Testis (tissue), 3 donors: ENCODE measurements around the gene MOV10. TPM values are rescaled to one million over a fixed set of nuclear protein-coding genes. Genes with fewer than 3 reads are reported as not detected.
A peak's percentile ranks its signal among the peaks of the same experiment; 100 is the strongest.
"Not testable (repeated sequence)": the region's sequence is repeated elsewhere in the genome, so short reads cannot be mapped to it uniquely, and the experiment has no call there.

Experiments used
- DNase-seq: peaks from one replicate; pipeline ENCODE4 v3.0.0-alpha.2; 2019
- H3K27ac ChIP-seq, 2 donors: fragments of 200-600 bp; sonication (generic); one replicate each; pipeline ENCODE4 v1.5.1; 2019
- H3K27me3 ChIP-seq: fragments of 200-600 bp; sonication (generic); one replicate; pipeline ENCODE4 v1.5.1; 2019
- H3K36me3 ChIP-seq: fragments of 200-600 bp; sonication (generic); one replicate; pipeline ENCODE4 v1.5.1; 2017; ENCODE audit warnings: low read depth; ENCODE audit errors: missing control alignments
- H3K4me1 ChIP-seq: fragments of 200-600 bp; sonication (generic); one replicate; pipeline ENCODE4 v1.5.1; 2019
- H3K4me3 ChIP-seq, 2 donors: fragments of 200-600 bp; sonication (generic); one replicate each; pipeline ENCODE4 v1.5.1; 2017 to 2019
- H3K9me3 ChIP-seq: fragments of 200-600 bp; sonication (generic); one replicate; pipeline ENCODE4 v1.5.1; 2017
- POLR2A ChIP-seq: fragments of 450-650 bp; IDR thresholded peaks from one replicate; pipeline ENCODE4 v1.6.1; 2017; ENCODE audit warnings: antibody characterized with exemption, mild to moderate bottlenecking, moderate library complexity
- WGBS, 2 donors: methylation state at CpG; one replicate each; pipeline ENCODE4 v1.1.5; 2018; 5-methylcytosine and 5-hydroxymethylcytosine counted together
- intact Hi-C: fragments of 100-400 bp; cut with DNase I; formaldehyde crosslinking; loops from one replicate; pipeline ENCODE4 v1.15.1; 2023; ENCODE audit warnings: low total_unique reads
- polyA plus RNA-seq: library from polyadenylated mRNA; stranded (reverse); fragments of 350-450 nt; fragmentation: Illumina TruSeq; extraction: RNeasy Lipid Tissue Mini Kit (QIAGEN cat#74804); gene quantifications from one replicate; pipeline ENCODE4 v1.2.3, GENCODE V29; 2014; ENCODE audit warnings: low read depth, low replicate concordance; ENCODE audit not compliant: insufficient read depth
- total RNA-seq, 2 donors: library from RNA; depleted of rRNA; stranded (reverse); fragments of >200 nt; gene quantifications; one replicate each; pipeline ENCODE4 v1.2.3, GENCODE V29; 2016
- TF ChIP-seq, protein P1 (sequence below), 3 experiments: fragments of 450-650 bp in 2 of 3; fragments of 200-600 bp in 1 of 3; sonication (generic) in 1 of 3; IDR thresholded peaks; one replicate each; pipeline ENCODE4 v1.5.1; 2016 to 2019; ENCODE audit warnings: antibody characterized with exemption in 3 of 3, mild to moderate bottlenecking in 2 of 3, moderate library complexity in 1 of 3

MOV10 gene
- total and polyA plus RNA-seq, 3 donors from 2014 or later = 137 to 245 (median 240) TPM

DNA sequence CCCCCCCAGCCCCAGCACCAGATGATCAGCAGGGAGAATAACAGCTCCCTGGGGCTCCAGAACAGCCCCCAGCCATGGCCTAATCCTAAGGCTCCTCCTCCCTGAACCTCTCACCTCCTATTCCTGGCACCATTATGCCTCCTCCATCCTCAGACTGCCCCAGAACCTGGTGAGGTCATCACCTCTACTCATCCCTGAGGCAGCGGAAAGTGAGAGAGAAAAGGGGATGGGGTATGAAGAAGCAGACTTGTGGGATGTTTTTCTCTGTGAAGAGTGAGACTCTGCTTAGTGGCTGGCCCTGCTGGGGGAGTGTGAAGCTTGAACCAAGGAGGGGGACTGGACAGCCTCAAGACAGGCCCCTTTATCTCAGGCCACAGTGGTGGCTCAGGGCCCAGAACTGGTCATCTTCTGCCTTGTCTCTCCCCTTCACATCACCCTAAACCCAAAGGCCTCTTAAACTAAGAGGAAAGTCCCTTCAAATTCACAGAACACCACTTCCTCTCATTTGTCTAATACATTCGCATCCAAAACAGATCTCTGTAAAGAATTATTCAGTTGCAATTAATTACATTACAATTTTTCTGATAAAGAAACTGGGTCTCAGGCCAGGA lies 42.9 kb downstream of the MOV10 start:
- peaks cover 18% of the 10 kb centered on the region for H3K4me1 ChIP-seq
- no peak for DNase-seq
- H3K27ac ChIP-seq = no peak overlapping the region
- no peaks in the 10 kb centered on the region for H3K9me3 ChIP-seq
- intact Hi-C loops = loop anchor here (5.0 kb wide), 1 partner anchor 85 kb away; no protein-coding TSS in a partner anchor
- H3K4me3 ChIP-seq = no peak overlapping the region
- TF ChIP-seq, protein P1, sequence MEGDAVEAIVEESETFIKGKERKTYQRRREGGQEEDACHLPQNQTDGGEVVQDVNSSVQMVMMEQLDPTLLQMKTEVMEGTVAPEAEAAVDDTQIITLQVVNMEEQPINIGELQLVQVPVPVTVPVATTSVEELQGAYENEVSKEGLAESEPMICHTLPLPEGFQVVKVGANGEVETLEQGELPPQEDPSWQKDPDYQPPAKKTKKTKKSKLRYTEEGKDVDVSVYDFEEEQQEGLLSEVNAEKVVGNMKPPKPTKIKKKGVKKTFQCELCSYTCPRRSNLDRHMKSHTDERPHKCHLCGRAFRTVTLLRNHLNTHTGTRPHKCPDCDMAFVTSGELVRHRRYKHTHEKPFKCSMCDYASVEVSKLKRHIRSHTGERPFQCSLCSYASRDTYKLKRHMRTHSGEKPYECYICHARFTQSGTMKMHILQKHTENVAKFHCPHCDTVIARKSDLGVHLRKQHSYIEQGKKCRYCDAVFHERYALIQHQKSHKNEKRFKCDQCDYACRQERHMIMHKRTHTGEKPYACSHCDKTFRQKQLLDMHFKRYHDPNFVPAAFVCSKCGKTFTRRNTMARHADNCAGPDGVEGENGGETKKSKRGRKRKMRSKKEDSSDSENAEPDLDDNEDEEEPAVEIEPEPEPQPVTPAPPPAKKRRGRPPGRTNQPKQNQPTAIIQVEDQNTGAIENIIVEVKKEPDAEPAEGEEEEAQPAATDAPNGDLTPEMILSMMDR (IDR thresholded peaks at IDR 0.05) = no peak
- TF ChIP-seq POLR2A = no peak
- H3K27me3 ChIP-seq = no peaks in the 10 kb centered on the region
- no peaks in the 10 kb centered on the region for H3K36me3 ChIP-seq
- WGBS, 2 donors = 78 to 94% methylated on average over 2 of the region's 2 CpGs

DNA sequence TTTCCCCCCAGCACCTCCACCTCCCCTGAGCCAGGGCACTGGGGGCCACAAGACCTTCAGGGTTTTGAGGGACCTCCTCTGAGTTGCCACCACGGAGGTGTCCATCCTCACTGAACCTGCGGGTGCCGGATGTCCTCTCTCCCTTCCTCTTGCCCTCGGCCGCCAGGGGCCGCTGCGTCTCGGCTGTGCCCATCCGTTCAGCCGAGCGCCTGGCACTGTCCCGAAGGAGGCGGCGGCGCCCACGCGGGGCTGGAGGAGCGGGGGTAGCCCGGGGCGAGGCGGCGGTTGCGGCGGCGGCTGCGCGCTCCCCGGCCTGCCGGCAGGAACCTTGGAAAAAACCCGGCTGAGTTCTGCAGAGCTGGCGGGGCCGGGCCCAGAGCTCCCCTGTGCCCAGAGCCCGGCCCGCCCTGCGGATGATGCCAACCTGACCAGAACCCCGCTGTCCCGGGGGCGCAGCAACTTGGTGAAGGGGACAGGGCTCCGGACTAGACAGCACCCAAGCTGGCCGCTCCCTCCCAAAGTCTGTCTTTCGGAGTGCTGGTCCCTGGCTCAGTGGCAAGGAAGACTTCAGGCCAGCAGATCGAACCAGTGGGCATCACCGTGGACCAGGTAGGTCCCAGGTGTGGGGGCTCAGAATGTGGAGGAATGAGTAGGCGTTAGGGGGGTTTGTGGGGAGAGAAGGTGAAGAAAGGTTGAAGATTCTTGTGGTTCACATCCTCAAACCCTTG lies 44.4 kb downstream of the MOV10 start:
- H3K4me3 ChIP-seq = peak overlapping the region in 1 of 2 donors; percentile 6
- TF ChIP-seq, protein P1 (IDR thresholded peaks at IDR 0.05) = peak; percentile 72 to 79 (median 77)
- no peak for TF ChIP-seq POLR2A

DNA sequence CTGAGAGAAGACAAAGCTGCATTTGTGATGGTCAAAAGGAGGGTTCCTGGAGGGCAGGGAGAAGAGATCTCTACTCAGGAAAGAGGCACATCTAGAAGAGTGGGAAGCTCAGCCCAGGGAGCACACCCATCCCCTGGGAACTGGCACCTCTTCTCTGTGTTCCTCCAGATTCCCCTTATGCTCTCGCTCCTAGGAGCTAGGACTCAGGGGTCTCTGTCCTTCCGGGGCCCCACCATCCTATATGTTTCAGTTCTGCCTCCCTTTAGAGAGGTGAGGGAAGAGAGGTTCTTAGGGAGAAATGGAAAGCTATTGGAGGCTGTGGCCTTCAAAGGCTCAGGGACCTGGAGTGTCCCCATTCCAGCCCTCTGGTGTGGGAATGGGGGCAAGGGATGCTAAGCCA lies 45.2 kb downstream of the MOV10 start:
- Histone ChIP-seq H3K36me3 (no peaks in the 10 kb centered on the region), H3K9me3 (no peaks in the 10 kb centered on the region), H3K27ac (no peak overlapping the region), H3K4me3 (no peak overlapping the region), H3K4me1 (peaks cover 21% of the 10 kb centered on the region), H3K27me3 (no peaks in the 10 kb centered on the region)
- 92 to 93% methylated on average over 2 of the region's 2 CpGs for WGBS, 2 donors
- TF ChIP-seq, protein P1 (IDR thresholded peaks at IDR 0.05) = no peak
- no peak for TF ChIP-seq POLR2A
- DNase-seq = no peak
- intact Hi-C loops = loop anchor here (5.0 kb wide), 1 partner anchor 83 kb away; no protein-coding TSS in a partner anchor

More for the DNA sequence above, 44.4 kb downstream of the MOV10 start:
- intact Hi-C loops = loop anchor here (5.0 kb wide), 1 partner anchor 83 kb away; no protein-coding TSS in a partner anchor
- H3K9me3 ChIP-seq = no peaks in the 10 kb centered on the region
- peak; percentile 82 for DNase-seq
- WGBS, 2 donors = 13 to 33% methylated on average over 8 to 44 of the region's 44 CpGs
- no peaks in the 10 kb centered on the region for H3K27me3 ChIP-seq
- H3K36me3 ChIP-seq = no peaks in the 10 kb centered on the region
- H3K4me1 ChIP-seq = peaks cover 29% of the 10 kb centered on the region
- H3K27ac ChIP-seq = no peak overlapping the region

DNA sequence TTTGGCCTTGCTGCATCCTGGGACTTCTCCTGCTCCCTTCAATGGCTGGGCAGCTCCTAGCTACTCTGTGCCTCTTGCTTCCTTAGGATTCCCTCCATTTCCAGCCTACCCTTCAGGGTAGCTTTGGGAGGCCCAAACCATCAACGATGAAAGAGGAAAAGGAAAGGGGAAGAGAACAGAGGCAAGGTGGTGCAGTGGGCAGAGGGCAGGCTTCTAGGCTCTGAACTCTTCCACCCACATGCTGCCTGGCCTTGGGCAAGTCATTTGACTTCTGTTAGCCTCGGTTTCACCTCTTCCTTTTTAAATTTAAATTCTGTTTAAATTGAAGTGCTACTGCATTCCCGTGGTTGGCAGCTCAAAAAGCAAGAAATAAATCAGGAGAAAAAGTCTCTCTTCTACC lies 46.3 kb downstream of the MOV10 start:
- Histone ChIP-seq H3K4me1 (peaks cover 21% of the 10 kb centered on the region), H3K27ac (no peak overlapping the region), H3K36me3 (no peaks in the 10 kb centered on the region), H3K4me3 (no peak overlapping the region), H3K9me3 (no peaks in the 10 kb centered on the region), H3K27me3 (no peaks in the 10 kb centered on the region)
- 78 to 85% methylated on average over 3 of the region's 3 CpGs for WGBS, 2 donors
- intact Hi-C loops = no loop called here
- no peak for DNase-seq
- TF ChIP-seq, protein P1 (IDR thresholded peaks at IDR 0.05) = no peak
- TF ChIP-seq POLR2A = no peak

DNA sequence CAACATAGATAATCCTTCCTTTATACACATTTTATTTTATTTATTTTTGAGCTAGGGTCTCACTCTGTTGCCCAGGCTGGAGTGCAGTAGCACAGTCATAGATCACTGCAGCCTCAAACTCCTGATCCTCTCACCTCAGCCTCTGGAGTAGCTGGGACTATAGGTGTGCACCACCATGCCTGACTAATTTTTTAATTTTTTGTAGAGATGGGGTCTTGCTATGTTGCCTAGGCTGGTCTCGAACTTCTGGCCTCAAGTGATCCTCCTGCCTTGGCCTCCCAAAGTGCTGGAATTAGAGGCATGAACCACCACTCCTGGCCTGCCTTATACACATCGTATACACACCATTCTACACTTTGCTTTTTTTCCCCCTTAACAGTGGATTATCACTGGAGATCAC lies 46.8 kb downstream of the MOV10 start:
- H3K4me3 ChIP-seq, intact Hi-C loops: not testable (repeated sequence)
- WGBS, 2 donors = 93 to 95% methylated on average over 2 of the region's 2 CpGs

More for the DNA sequence above, 46.8 kb downstream of the MOV10 start:
- H3K9me3 ChIP-seq, H3K36me3 ChIP-seq, DNase-seq, H3K27me3 ChIP-seq, H3K27ac ChIP-seq: not testable (repeated sequence)
- peaks cover 21% of the 10 kb centered on the region for H3K4me1 ChIP-seq
